Endothelial cell (in vitro differentiated cells): ENCODE measurements around the gene ARHGAP24. TPM values are rescaled to one million over a fixed set of nuclear protein-coding genes. Genes with fewer than 3 reads are reported as not detected.

ENCODE experiments used
- DNase-seq: peaks from one replicate; pipeline ENCODE4 v3.0.0; 2021; ENCODE audit warnings: low spot score
- H3K27ac Mint-ChIP-seq: one replicate; pipeline ENCODE4 v1.8.0; 2021; ENCODE audit warnings: mixed read lengths, inconsistent platforms; ENCODE audit not compliant: unreplicated experiment
- H3K27me3 Mint-ChIP-seq: one replicate; pipeline ENCODE4 v1.8.0; 2021; ENCODE audit warnings: mild to moderate bottlenecking, moderate library complexity, mixed read lengths, inconsistent platforms; ENCODE audit not compliant: unreplicated experiment
- H3K36me3 Mint-ChIP-seq: one replicate; pipeline ENCODE4 v1.8.0; 2021; ENCODE audit warnings: mild to moderate bottlenecking, low read depth, mixed read lengths, inconsistent platforms; ENCODE audit not compliant: unreplicated experiment
- H3K4me1 Mint-ChIP-seq: one replicate; pipeline ENCODE4 v1.8.0; 2021; ENCODE audit warnings: mild to moderate bottlenecking, mixed read lengths, inconsistent platforms; ENCODE audit not compliant: unreplicated experiment
- H3K4me3 Mint-ChIP-seq: one replicate; pipeline ENCODE4 v1.8.0; 2021; ENCODE audit warnings: mild to moderate bottlenecking, mixed read lengths, inconsistent platforms; ENCODE audit not compliant: unreplicated experiment
- H3K9me3 Mint-ChIP-seq: one replicate; pipeline ENCODE4 v1.8.0; 2021; ENCODE audit warnings: mixed read lengths, inconsistent platforms; ENCODE audit not compliant: unreplicated experiment
- total RNA-seq: library from RNA; stranded (reverse); fragmentation: NEBNext Ultra II Directional; extraction: Animal tissue kit (Norgen Biotek cat#: 25700); gene quantifications from one replicate; pipeline ENCODE4 v1.2.1, GENCODE V29; 2021; ENCODE audit not compliant: unreplicated experiment
- TF ChIP-seq, protein P1 (sequence below): fragments of 200-600 bp; sonication (generic); IDR thresholded peaks from one replicate; pipeline ENCODE4 v1.5.0; 2021; ENCODE audit warnings: antibody characterized with exemption; ENCODE audit not compliant: unreplicated experiment

The ARHGAP24 gene
- total RNA-seq, 1 donor from 2014 or later: 5.0 TPM

GRCh38 chr4:85979276-85979675 lies 504.3 kb downstream of the ARHGAP24 start:
- H3K27me3 Mint-ChIP-seq: peaks cover 2% of the 10 kb centered on the region

DNA sequence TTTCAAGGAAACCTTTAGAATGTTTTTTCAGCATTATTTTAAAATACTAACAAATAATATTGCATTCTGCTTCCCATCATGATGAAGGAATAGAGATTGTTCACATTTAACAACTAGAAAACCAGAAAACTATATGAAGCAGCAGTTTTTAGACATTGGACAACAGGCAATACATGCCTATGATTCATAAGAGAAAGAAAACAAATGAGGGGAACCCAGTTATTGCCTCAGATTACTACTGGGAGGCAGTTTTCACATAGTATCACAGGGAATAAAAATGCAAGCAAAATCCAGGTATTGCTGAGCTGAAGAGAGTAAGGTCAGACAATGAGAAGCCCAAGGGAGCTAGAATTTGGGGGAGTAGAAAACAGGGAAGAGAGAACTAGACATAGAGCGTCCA lies 511.3 kb downstream of the ARHGAP24 start:
- Mint-ChIP-seq H3K4me3 (no peak overlapping the region), H3K36me3 (no peaks in the 10 kb centered on the region), H3K4me1 (no peaks in the 10 kb centered on the region), H3K27ac (no peak overlapping the region), H3K27me3 (no peaks in the 10 kb centered on the region), H3K9me3 (no peaks in the 10 kb centered on the region)
- DNase-seq: no peak
- TF ChIP-seq, protein P1, sequence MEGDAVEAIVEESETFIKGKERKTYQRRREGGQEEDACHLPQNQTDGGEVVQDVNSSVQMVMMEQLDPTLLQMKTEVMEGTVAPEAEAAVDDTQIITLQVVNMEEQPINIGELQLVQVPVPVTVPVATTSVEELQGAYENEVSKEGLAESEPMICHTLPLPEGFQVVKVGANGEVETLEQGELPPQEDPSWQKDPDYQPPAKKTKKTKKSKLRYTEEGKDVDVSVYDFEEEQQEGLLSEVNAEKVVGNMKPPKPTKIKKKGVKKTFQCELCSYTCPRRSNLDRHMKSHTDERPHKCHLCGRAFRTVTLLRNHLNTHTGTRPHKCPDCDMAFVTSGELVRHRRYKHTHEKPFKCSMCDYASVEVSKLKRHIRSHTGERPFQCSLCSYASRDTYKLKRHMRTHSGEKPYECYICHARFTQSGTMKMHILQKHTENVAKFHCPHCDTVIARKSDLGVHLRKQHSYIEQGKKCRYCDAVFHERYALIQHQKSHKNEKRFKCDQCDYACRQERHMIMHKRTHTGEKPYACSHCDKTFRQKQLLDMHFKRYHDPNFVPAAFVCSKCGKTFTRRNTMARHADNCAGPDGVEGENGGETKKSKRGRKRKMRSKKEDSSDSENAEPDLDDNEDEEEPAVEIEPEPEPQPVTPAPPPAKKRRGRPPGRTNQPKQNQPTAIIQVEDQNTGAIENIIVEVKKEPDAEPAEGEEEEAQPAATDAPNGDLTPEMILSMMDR: no peak

More at GRCh38 chr4:85979276-85979675, 504.3 kb downstream of the ARHGAP24 start:
- Mint-ChIP-seq H3K9me3 (no peaks in the 10 kb centered on the region), H3K4me1 (no peaks in the 10 kb centered on the region), H3K4me3 (no peak overlapping the region), H3K36me3 (no peaks in the 10 kb centered on the region), H3K27ac (no peak overlapping the region)
- TF ChIP-seq, protein P1: no peak
- no peak for DNase-seq

DNA sequence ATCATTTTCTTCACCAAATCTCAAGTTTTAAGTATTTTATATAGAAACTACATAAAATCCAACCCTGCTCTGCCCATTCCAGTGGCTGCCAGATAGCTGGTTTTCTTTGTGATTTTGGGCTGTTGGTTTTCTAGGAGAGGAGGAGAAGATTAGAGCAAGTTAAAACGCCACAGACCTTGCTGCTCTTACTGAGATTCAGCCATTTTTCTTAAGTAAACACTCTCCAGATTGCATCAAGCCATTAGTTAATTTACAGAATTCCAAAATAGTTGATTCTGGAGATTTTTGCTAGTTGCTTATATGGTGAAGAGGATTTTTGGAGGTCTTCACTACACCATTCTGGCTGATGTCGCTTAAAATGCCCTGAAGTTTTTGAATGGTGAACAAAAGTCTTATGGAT lies 518.7 kb downstream of the ARHGAP24 start:
- Mint-ChIP-seq H3K27me3 (no peaks in the 10 kb centered on the region), H3K27ac (no peak overlapping the region), H3K36me3 (no peaks in the 10 kb centered on the region), H3K4me3 (no peak overlapping the region), H3K4me1 (peaks cover 2% of the 10 kb centered on the region), H3K9me3 (no peaks in the 10 kb centered on the region)
- no peak for DNase-seq
- TF ChIP-seq, protein P1: no peak

DNA sequence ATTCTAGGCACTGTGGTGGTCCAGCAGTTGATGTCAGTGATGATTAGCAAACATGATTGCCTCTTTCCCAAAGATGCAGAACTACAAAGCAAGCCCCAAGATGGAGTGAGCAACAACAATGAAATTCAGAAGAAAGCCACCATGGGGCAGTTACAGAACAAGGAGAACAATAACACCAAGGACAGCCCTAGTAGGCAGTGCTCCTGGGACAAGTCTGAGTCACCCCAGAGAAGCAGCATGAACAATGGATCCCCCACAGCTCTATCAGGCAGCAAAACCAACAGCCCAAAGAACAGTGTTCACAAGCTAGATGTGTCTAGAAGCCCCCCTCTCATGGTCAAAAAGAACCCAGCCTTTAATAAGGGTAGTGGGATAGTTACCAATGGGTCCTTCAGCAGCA lies 519.6 kb downstream of the ARHGAP24 start:
- no peak overlapping the region for H3K27ac Mint-ChIP-seq
- no peak overlapping the region for H3K4me3 Mint-ChIP-seq
- H3K4me1 Mint-ChIP-seq: peaks cover 2% of the 10 kb centered on the region
- no peaks in the 10 kb centered on the region for H3K36me3 Mint-ChIP-seq
- TF ChIP-seq, protein P1: no peak
- DNase-seq: no peak
- H3K9me3 Mint-ChIP-seq: no peaks in the 10 kb centered on the region
- no peaks in the 10 kb centered on the region for H3K27me3 Mint-ChIP-seq

DNA sequence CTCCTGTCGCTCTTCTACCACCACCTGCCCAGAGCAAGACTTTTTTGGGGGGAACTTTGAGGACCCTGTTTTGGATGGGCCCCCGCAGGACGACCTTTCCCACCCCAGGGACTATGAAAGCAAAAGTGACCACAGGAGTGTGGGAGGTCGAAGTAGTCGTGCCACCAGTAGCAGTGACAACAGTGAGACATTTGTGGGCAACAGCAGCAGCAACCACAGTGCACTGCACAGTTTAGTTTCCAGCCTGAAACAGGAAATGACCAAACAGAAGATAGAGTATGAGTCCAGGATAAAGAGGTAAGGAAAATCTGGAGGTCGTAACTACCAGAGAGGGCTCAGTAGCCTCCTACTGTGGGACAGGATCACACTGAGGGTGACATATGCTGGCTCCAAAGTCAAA lies 520.4 kb downstream of the ARHGAP24 start:
- H3K27ac Mint-ChIP-seq: no peak overlapping the region
- H3K4me3 Mint-ChIP-seq: no peak overlapping the region
- no peaks in the 10 kb centered on the region for H3K9me3 Mint-ChIP-seq
- no peak for DNase-seq
- no peaks in the 10 kb centered on the region for H3K36me3 Mint-ChIP-seq
- TF ChIP-seq, protein P1: no peak
- H3K27me3 Mint-ChIP-seq: no peaks in the 10 kb centered on the region
- peaks cover 2% of the 10 kb centered on the region for H3K4me1 Mint-ChIP-seq
